ENCODE measurements around the gene RNF20.
"Not testable (repeated sequence)": the region's sequence is repeated elsewhere in the genome, so short reads cannot be mapped to it uniquely, and the experiment has no call there.

- TF ChIP-seq POLR2A, CTCF (IDR thresholded peaks at IDR 0.05): not testable (repeated sequence)
These were observed 15.2 kb upstream of the RNF20 start for GRCh38 chr9:101518489-101518888.

All from uterus (tissue), 2 donors.